Fibroblast of peridontal ligament (primary cell): ENCODE data around the gene TELO2.

Experiments
- DNase-seq: peaks from one replicate; pipeline ENCODE4 v3.0.0-alpha.2; 2010; ENCODE audit errors: extremely low read depth

TELO2 gene

DNA sequence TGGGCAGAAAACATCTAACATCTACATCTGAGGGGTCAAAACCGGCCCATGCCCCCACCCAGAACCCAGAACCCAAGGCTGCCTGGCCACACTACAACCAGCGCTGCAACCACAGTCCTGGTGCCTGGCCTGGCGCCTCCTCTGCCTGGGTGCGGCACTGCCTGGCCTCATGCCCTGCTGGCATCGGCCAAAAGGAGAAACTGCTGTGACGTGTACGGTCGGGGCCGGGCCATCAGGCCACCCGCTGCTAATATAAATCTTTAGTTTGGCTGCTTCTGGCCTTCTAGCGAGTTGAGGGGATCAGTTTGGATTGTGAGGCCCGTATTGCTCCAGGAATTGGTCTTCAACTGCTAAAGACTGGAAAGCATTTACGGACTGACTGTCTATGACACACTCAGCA lies 63.1 kb downstream of the TELO2 start:
- no peak for DNase-seq

DNA sequence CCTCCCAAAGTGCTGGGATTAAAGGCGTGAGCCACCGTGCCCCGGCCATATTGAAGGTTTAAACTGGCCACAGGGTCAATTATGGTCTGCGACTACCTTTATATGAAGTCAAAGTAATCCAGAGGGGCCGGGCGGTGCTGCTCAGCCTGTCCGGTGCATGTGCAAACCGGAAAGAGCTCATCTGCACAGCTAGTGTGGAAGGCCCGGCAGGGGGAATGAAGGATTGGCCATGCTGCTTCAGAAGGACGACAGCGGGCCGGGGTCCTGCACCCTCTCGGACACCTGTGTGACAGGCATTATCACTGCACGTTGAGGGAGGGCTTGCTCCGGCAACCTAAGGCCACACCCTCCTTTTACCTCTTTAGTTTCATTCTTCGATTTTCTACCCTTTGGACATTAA lies 63.9 kb downstream of the TELO2 start:
- no peak for DNase-seq

DNA sequence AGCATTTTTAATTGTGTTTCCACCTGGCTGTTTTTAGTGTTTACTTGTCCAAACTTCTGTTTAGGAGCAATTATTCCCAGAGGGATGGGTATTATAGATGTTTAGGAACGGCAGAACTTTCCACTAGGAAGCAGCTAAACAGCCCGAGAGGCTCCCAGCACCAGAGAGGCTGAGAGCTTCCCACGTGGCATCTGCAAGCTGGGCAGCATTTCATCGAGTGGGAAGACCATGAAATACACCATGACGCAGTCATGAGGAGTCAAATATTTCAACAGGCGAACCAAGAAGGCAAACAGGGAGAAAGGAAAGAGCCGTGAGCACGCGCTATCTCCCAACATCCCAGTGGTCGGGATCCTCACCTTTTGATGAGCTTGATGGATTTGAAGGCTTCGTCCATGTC lies 64.4 kb downstream of the TELO2 start:
- no peak for DNase-seq

DNA sequence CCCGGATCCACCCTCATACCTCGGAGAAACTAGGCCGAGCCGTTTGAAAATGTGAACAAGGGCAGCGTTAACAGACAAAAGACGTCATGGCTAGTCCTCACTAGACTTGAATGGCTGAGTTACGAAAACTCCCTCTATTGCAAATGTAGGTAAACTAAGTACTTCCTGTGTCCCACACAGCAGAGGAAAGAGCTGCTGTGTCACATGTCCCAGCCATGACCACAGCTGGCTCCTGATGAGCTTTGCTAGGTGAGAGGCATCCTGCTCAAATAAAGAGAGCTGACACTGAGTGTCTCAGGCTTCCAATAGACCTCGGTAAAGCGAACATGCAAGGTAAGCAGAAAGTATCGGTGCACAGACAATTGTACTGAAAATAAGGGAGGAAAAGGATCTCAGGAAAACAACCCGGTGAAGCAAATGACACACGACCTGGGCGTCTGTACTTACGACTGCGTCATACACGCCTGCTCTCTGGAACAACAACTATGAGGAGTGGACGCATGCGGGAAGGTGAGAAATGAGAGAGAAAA lies 66.4 kb downstream of the TELO2 start:
- DNase-seq: no peak
